K562 (cell line): Measurements from ENCODE around the gene C1QTNF2. TPM values are rescaled to one million over a fixed set of nuclear protein-coding genes. Genes with fewer than 3 reads are reported as not detected.

Experiments
- ATAC-seq: fragments of 200-7000 bp; cut with Tn5 transposase; 3 replicates; pipeline ENCODE4 v1.9.1; 2020; ENCODE audit warnings: moderate library complexity
- BruUV-seq: library from RNA; stranded (reverse); fragments of 400-500 nt; replicated peaks from 2 replicates; lab custom pipeline; 2021; lab: Mats Ljungman, UMichigan
- CTCF ChIA-PET: fragments of 300-600 bp; formaldehyde crosslinking; extraction: SDS; loops from one replicate; lab custom pipeline; 2021; ENCODE audit warnings: low intra/inter-chr PET ratio; lab: Yijun Ruan, JAX
- POLR2A ChIA-PET: fragments of 300-600, 350-650 bp; sonication (Branson Sonifier 250); formaldehyde crosslinking; extraction: SDS; loops from one replicate; lab custom pipeline; 2021; ENCODE audit warnings: antibody characterized with exemption, inconsistent platforms; lab: Yijun Ruan, JAX
- DNase-seq, 4 experiments: peaks; one replicate each; pipeline versions ENCODE4 v3.0.0 to v3.0.0-alpha.2; 2011 to 2018; ENCODE audit warnings: low spot score in 3 of 4, mixed read lengths in 3 of 4; ENCODE audit errors: extremely low read depth in 1 of 4
- FAIRE-seq: peaks from 2 replicates; lab custom pipeline; 2011; peaks lifted over from hg19 to GRCh38; lab: Jason Lieb, UNC
- H2AFZ ChIP-seq: 2 replicates; pipeline ENCODE4 v1.6.0; 2011; ENCODE audit warnings: low read depth, low read length, control low read depth, inconsistent platforms
- H3K27ac ChIP-seq: fragments of 200-600 bp; 3 replicates; pipeline ENCODE4 v1.8.0; 2011; ENCODE audit warnings: low read depth, mild to moderate bottlenecking, control low read depth, inconsistent platforms, low read length, moderate library complexity, mixed read lengths; ENCODE audit errors: extremely low read depth
- H3K27me3 ChIP-seq, 2 experiments: fragments of 300-600 bp in 1 of 2; 2 replicates in 1 of 2; 3 replicates in 1 of 2; pipeline versions ENCODE4 v1.6.0 to v1.8.0; 2011; ENCODE audit warnings: inconsistent platforms in 2 of 2, low read length in 2 of 2, mild to moderate bottlenecking in 1 of 2, mixed read lengths in 1 of 2, moderate library complexity in 1 of 2; ENCODE audit not compliant: control insufficient read depth in 2 of 2, insufficient read depth in 2 of 2
- H3K36me3 ChIP-seq: fragments of 300-600 bp; 3 replicates; pipeline ENCODE4 v1.8.0; 2011; ENCODE audit warnings: mild to moderate bottlenecking, low read length, inconsistent platforms; ENCODE audit not compliant: control insufficient read depth, insufficient read depth
- H3K4me1 ChIP-seq, 2 experiments: fragments of 200-600 bp in 1 of 2; replicated peaks in 1 of 2; 2 replicates in 1 of 2; 3 replicates in 1 of 2; pipeline versions ENCODE4 v1.5.1 to v1.8.0; 2011; ENCODE audit warnings: inconsistent platforms in 2 of 2, low read length in 2 of 2, mild to moderate bottlenecking in 1 of 2, mixed read lengths in 1 of 2, moderate library complexity in 1 of 2; ENCODE audit not compliant: control insufficient read depth in 2 of 2, insufficient read depth in 2 of 2
- H3K4me2 ChIP-seq: 2 replicates; pipeline ENCODE4 v1.6.1; 2011; ENCODE audit warnings: low read length, control low read depth, inconsistent platforms, mixed read lengths; ENCODE audit not compliant: insufficient read depth
- H3K4me3 ChIP-seq: fragments of 200-600 bp; sonication (generic), shearing (Covaris generic); 2 replicates; pipeline ENCODE4 v1.5.1; 2016; ENCODE audit warnings: control low read depth, inconsistent platforms
- H3K79me2 ChIP-seq: fragments of 200-600 bp; 3 replicates; pipeline ENCODE4 v1.8.0; 2011; ENCODE audit warnings: low read length, inconsistent platforms; ENCODE audit not compliant: control insufficient read depth, insufficient read depth
- H3K9ac ChIP-seq, 2 experiments: 2 replicates each; pipeline versions ENCODE4 v1.6.0 to v1.6.1; 2011; ENCODE audit warnings: low read depth in 2 of 2, low read length in 2 of 2, control low read depth in 1 of 2, inconsistent platforms in 1 of 2, mild to moderate bottlenecking in 1 of 2, mixed read lengths in 1 of 2; ENCODE audit not compliant: insufficient read depth in 1 of 2
- H3K9me1 ChIP-seq: one replicate; pipeline ENCODE4 v1.6.0; 2011; ENCODE audit warnings: inconsistent platforms, mild to moderate bottlenecking, low read length, moderate library complexity; ENCODE audit not compliant: control insufficient read depth, insufficient read depth
- H3K9me3 ChIP-seq: replicated peaks from 2 replicates; pipeline ENCODE4 v1.5.1; 2011; ENCODE audit warnings: low read depth, low read length, inconsistent platforms; ENCODE audit not compliant: control insufficient read depth, insufficient read depth
- H4K20me1 ChIP-seq: replicated peaks from 2 replicates; pipeline ENCODE4 v1.6.1; 2011; ENCODE audit warnings: low read length, inconsistent platforms, mixed read lengths; ENCODE audit not compliant: control insufficient read depth, insufficient read depth
- GATAD2B ChIP-seq: fragments of 450-650 bp; IDR thresholded peaks from 2 replicates; pipeline ENCODE4 v1.6.1; 2017; ENCODE audit warnings: mild to moderate bottlenecking, borderline replicate concordance
- HDAC2 ChIP-seq: fragments of 450-650 bp; IDR thresholded peaks from 2 replicates; pipeline ENCODE4 v1.6.1; 2016; ENCODE audit warnings: mild to moderate bottlenecking
- JUN ChIP-seq, 2 experiments: sonication (generic) in 1 of 2; formaldehyde crosslinking in 1 of 2; IDR thresholded peaks; 2 replicates each; pipeline versions ENCODE4 v1.6.1 to v1.8.0; 2012 to 2022; ENCODE audit warnings: borderline replicate concordance in 2 of 2, mild to moderate bottlenecking in 2 of 2, improper control_type of control experiment in 1 of 2, low read depth in 1 of 2, low read length in 1 of 2, missing genetic modification reagents in 1 of 2
- MGA ChIP-seq: fragments of 450-650 bp; IDR thresholded peaks from 2 replicates; pipeline ENCODE4 v1.6.1; 2016; ENCODE audit warnings: mild to moderate bottlenecking, moderate library complexity
- RHOXF2B ChIP-seq: fragments of 250-450 bp; sonication (Bioruptor Pico); conservative IDR thresholded peaks from 2 replicates; pipeline ENCODE4 v1.5.1; 2021
- RNF2 ChIP-seq: sonication (generic); IDR thresholded peaks from 2 replicates; pipeline ENCODE4 v1.6.1; 2016
- ZBTB26 ChIP-seq: fragments of 450-650 bp; formaldehyde crosslinking; IDR thresholded peaks from 2 replicates; pipeline ENCODE4 v1.4.0; 2022; ENCODE audit warnings: missing genetic modification characterization
- ZFP91 ChIP-seq: sonication (generic); formaldehyde crosslinking; IDR thresholded peaks from 2 replicates; pipeline ENCODE4 v1.8.0; 2022; ENCODE audit warnings: mild to moderate bottlenecking, missing genetic modification reagents
- WGBS: fragments of 100-300 bp; shearing (Covaris generic); methylation state at CpG from one replicate; pipeline ENCODE4 v1.1.6; 2016; ENCODE audit warnings: low coverage, mixed read lengths; ENCODE audit not compliant: insufficient coverage; ENCODE audit errors: missing lambda C conversion rate; 5-methylcytosine and 5-hydroxymethylcytosine counted together
- in situ Hi-C: fragments of 300-500 bp; cut with MboI; formaldehyde crosslinking; loops from 4 replicates; pipeline ENCODE4 v1.15.0; 2018; ENCODE audit warnings: inconsistent platforms, mixed read lengths
- intact Hi-C: fragments of 100-400 bp; cut with micrococcal nuclease; formaldehyde crosslinking; loops from 2 replicates; pipeline ENCODE4 v1.14.2; 2022
- polyA plus RNA-seq, 8 experiments: library from polyadenylated mRNA; depleted of rRNA in 4 of 8; stranded (reverse) in 5 of 8; unstranded in 3 of 8; fragments of >200 nt; fragmentation: Nextera tagmentation in 2 of 8; fragmentation: Illumina TruSeq in 1 of 8; extraction: Ambion mirVana in 2 of 8; extraction: Trizol in 1 of 8; gene quantifications; 2 replicates each; pipeline versions ENCODE4 v1.2.1 to v1.2.3, GENCODE V29; 2011 to 2014; ENCODE audit warnings: inconsistent platforms in 1 of 8, missing spikeins in 1 of 8
- total RNA-seq, 7 experiments: library from RNA; depleted of rRNA in 6 of 7; stranded (reverse); fragments of >200 nt in 6 of 7; fragmentation: Illumina TruSeq in 2 of 7; extraction: Trizol in 2 of 7; gene quantifications; 2 replicates each; pipeline versions ENCODE4 v1.2.1 to v1.2.3, GENCODE V29; 2011 to 2021; ENCODE audit warnings: low replicate concordance in 1 of 7

The C1QTNF2 gene
- total and polyA plus RNA-seq, 9 of the 15 experiments (the other 6 are each of a cell fraction or from before 2014, with no cell fraction given), result not detected

DNA sequence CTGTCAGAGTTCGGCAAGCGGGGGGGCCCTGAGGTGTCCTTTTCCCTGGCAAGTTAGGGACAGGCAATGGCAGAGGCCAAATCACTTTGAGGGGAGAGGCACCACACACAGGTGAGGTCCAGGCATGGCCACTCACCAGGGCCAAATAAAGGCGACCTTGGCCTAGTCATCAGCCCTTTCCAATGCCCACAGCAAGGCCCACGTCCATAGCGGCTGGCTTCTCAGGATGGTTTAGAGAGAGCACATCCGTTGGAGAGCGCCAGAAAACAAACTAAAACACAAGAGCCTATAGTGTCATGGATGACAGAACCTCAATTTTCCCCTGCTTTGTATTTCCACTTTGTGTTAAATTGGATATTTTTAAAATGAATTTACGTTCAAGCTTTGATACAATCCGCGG, 65.1 kb downstream of the C1QTNF2 start:
- H3K4me1 ChIP-seq, result no peaks in the 10 kb centered on the region
- no peak overlapping the region for H2AFZ ChIP-seq
- no peak overlapping the region for H3K4me3 ChIP-seq
- H3K27me3 ChIP-seq, result peaks cover 41 to 56% of the 10 kb centered on the region in 2 experiments
- H3K9me1 ChIP-seq, result no peaks in the 10 kb centered on the region
- in situ Hi-C loops (no loop called here), intact Hi-C loops (no loop called here)
- 15% methylated on average over 10 of the region's 10 CpGs for WGBS
- H3K27ac ChIP-seq, result no peak overlapping the region
- no peaks in the 10 kb centered on the region for H3K36me3 ChIP-seq
- DNase-seq (no peak), ATAC-seq (no peak), FAIRE-seq (no peak)
- CTCF ChIA-PET, result interaction anchor here (0.5 kb wide), 1 partner anchor 300 kb away, joined by 3 read pairs; no protein-coding TSS in a partner anchor
- no peak overlapping the region for H3K9ac ChIP-seq
- no peaks in the 10 kb centered on the region for H3K9me3 ChIP-seq
- POLR2A ChIA-PET, result no interaction called here
- 0 out of 2 replicates have a peak, but pooled peaks cover 6% of the 10 kb centered on the region for H4K20me1 ChIP-seq
- H3K4me2 ChIP-seq, result no peak overlapping the region
- H3K79me2 ChIP-seq, result no peaks in the 10 kb centered on the region
- no TSS peak for BruUV-seq
- TF ChIP-seq JUN (IDR thresholded peaks at IDR 0.05; ENCODE audit: borderline replicate concordance, low read depth, low read length) (no peak), JUN (CRISPR knock-in tag; IDR thresholded peaks at IDR 0.05; ENCODE audit: borderline replicate concordance) (no peak), GATAD2B (no peak), MGA (no peak), ZBTB26 (CRISPR knock-in tag) (no peak), RHOXF2B (no peak), HDAC2 (no peak), ZFP91 (CRISPR knock-in tag) (no peak), RNF2 (no peak)
